HUDEP-2 (cell line): ENCODE results near the gene THRA.

Source experiments
- DNase-seq, 76 experiments: peaks; one replicate each; lab custom pipeline; 2025; ENCODE audit not compliant: unreplicated experiment in 76 of 76; lab: John Stamatoyannopoulos, UW

Gene THRA

GRCh38 chr17:40063187-40063771 is 514 bp downstream of the THRA start:
- DNase-seq, result peak in 3 of 76 experiments; percentile 12 to 45 (median 28)

DNA sequence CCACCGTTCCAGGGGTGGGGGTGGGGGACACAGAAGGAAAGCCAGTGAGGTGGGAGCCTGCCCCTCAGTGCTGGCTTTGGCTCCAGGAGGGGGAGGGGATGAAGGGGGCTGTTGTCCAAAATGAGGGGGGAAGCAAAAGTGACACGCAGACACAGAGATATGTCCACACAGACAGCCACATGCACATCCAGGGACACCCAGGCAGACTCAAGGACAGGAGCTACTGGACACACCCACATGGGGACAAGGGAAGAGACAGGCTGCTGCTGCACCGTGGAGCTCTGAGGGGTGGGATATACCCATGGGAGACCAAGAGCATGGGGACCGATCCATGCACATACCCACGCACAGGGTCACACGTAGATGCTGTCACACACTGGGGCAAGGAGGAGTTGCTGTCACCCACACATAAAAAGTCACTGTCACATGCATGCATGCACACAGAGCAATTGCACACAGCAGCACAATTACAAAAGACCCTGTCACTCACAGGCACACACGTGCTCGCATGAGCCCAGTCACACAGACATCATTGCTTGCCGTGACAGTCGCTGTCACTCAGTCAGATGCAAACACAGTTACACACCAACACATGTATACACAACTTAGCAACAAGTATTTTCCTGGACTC is 1.3 kb downstream of the THRA start:
- peak in 3 of 76 experiments; percentile 8 to 19 (median 10) for DNase-seq

DNA sequence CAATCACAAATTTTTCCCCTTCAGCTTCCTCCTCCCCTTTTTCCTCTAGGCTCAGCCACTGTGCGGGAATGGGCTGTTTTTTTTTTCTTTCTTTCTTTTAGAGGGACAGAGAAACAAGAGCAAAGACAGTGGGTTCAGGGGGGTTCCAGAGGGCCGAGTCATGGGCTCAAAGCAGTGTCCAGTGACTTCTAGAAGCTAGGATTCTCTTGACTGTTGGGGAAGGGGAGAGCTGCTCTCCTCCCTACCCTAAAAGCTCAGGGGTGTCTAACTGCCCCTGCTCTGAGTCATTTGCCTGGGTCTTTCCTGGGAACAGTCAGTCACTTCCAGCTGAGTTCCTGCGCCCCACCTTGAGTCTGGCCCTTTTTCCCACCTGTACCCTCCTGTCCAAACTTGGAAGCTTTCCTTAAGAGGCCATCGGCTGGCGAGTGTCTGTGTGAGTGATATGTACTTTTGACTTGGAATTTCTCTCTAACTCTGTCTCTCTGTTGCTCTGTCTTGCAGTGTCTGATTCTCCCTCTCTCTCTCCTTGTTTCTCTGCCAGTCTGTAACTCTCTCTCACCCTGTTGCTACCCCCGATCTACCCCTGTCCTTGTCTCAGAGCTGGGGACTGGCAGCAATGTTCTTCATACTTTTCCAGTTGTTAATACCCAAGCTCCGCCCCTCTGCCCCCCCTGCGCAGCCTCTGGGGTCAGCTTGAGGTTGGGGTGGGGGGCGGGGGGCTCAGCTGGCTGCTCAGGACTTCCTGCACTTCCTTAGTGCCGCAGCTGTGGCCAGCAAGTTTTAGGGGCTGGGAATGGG is 2.4 kb downstream of the THRA start:
- DNase-seq, result no peak

DNA sequence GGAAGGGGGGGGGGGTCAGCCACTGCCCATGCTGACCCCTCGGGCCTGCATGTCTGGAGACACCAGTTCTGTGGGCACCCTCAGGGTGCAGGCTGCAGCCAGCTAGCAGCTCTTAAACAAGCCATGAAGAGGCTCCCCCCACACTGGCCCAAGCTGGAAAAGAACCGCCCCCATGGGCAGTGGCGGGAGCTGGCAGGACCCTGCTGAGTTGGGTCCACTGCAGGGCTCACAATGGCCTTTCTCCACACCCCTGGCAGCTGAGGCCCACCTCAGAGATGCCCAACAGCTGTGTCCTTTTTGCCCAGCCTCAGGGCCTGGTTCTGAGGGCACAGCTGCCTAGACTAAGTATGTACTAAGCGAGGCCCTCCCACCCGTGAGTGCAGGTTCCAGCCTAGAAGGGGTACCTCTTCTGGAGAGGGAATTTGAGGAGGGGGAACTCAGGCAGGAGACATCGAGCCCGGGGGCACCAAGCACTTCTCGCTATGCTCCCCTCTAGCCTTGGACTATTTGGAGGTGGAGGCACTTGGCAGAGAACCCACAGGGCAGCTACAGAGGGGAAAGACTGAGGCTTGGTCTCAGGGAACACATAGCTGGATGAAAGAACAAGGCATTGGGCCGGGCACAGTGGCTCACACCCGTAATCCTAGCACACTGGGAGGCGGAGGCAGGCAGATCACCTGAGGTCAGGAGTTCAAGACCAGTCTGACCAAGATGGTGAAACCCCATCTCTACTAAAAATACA is 3.2 kb downstream of the THRA start:
- no peak for DNase-seq

DNA sequence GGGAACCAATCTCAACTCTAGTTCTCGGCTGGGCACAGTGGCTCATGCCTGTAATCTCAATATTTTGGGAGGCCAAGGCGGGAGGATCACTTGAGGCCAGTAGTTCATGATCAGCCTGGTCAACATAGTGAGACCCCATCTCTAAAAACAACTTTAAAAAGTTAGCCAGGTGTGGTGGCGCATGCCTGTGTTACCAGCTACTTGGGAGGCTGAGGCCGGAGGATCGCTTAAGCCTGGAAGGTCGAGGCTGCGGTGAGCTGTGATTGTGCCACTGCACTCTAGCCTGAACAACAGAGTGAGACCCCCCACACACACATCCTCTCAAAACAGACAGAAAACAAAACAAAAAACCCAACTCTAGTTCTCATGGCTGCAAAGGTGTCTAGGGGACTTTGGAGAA is 4.9 kb downstream of the THRA start:
- DNase-seq, result no peak

DNA sequence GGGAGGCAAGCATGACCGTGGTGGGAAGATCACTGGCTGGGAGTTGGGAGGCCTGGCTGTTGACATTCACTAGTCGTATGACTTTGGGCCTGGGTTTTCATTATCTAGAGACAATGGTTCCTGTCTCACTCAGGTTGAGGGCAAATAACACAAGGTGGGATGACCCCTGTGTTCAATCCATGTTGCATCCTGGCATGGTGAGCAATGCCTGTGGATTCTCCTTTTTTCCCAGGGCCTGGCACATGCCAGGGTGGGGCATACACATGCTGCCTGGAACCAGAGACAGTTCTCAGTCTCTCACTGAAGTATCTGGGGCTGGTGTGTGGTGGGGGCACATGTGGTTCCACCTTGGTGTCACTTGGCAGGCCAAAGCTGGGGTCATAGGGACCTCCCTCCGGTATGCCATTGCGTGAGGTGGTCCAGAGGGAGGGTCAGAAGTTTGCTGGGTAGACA is 5.4 kb downstream of the THRA start:
- DNase-seq, result no peak

DNA sequence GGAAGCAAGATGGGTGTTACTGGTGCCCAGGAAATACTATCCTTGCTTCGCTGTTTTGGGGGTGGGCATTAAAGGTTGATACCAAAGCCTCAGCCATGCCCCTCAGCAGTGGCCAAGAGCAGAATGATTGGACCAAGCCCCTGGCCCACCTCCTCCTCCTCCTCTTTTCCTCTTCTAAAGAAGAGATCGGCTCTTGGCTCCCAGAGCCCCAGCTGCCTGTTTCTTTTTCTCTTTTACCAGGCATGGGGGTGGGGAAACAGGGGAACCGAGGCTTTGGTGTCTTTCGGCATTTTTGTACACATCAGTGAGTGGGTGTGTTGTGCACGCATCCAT is 5.8 kb downstream of the THRA start:
- DNase-seq, result no peak

DNA sequence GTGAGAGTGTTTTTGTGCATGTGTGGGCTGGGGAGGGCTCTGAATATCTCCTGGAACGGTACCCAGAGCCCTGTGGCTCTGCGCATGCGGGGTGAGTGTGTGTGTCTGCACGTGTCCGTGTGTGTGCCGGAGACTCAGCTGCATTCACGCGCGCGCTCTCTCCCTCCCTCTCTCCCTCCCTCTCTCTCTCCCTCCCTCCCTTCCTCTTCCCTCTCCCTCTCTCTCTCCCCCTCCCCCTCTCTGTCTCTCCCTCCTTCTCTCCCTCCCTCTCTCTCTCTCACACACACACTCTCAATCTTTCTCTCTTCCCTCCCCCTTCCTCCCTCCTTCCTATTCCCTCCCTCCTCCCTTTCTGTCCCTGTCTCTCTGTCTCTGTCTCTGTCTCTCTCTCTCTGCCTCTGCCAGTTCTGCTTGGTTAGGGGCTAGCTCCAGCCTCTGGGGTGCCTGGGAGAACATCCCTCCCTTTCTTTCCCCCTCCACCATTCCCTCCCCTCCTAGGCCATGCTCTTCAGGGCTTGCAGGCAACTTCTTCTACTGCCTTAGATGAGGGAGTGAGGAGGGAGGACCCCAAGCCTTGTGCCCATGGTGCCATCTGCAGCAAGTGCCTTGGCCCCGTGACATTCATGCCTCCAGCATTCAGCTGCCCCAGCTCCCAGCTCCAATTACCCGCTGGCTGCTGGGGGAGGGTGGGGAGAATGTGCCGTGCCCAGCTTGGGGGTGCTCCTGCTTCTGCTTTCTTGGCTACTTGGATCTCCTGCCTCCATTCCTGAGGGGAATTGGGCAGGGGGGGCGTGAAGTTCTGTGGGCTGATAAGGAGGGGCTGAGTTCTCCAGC is 6.4 kb downstream of the THRA start:
- peak in 73 of 76 experiments; percentile 40 to 88 (median 76) for DNase-seq

- peak in 66 of 76 experiments; percentile 19 to 81 (median 51) for DNase-seq
Observed at GRCh38 chr17:40069751-40070708, 7.3 kb downstream of the THRA start.

DNA sequence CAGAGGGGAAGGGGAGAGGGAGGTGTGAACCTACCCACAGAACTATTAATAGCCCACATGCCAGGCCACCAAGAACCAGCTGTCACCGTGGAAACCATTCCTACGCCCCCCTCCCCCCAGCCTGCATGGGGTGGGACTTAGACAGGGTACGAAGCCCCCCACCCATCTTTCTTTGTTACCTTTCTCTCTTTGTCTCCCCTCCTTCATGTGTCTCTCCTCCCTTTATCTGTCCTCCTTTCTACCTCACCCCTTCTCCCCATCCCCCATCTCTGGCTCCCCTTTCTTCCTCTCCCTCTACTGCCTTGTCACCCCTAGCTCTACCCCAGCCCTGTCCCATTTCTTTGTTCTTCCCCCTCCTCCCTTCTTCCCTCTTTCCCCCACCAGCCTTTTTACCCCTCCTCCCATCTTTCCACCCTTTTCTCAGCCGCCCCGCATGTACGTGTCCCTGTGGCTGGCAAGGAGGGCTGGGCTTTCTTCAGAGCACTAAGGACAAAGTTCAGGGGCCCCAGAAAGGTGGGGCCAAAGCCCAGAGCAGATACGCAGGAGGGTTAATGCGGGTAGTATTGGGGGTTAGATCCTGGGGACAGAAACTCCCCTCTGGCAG is 8.0 kb downstream of the THRA start:
- peak in 52 of 76 experiments; percentile 16 to 82 (median 56) for DNase-seq

GRCh38 chr17:40071313-40072039 is 8.7 kb downstream of the THRA start:
- peak in 71 of 76 experiments; percentile 30 to 94 (median 70) for DNase-seq

- peak in 75 of 76 experiments; percentile 37 to 93 (median 82) for DNase-seq
Observed at GRCh38 chr17:40072040-40072734, 9.4 kb downstream of the THRA start.

DNA sequence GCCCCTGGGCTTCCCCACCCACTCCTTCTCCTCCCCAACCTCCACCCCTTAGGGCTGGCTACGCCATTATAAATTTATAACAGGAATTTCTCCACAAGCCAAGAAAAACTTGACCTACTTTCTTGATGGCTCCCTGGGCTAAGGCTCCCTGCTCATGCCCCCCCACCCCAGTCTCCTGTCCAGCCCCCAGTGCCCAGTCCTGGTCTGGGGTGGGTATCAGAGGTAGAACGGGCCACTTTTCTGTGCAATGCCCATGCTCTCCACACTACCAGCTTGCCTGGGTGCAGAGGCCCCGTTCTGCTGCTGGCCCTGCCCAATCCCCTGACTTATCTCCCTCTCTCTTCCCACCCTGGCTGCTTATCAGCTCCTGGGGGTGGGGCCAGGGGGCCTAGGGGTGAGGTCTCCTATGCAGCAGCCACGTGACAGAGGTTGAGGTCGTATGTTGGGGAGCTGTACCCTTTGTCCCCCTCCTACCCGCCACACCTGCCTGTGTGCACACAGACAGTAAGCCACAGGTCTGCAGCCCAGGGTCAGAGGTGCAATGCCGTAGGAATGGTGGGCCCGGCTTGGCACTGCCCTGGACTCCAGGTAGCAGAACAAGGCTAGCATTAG is 10.1 kb downstream of the THRA start:
- peak in 74 of 76 experiments; percentile 40 to 89 (median 78) for DNase-seq

GRCh38 chr17:40073454-40074174 is 10.8 kb downstream of the THRA start:
- DNase-seq, result peak in 1 of 76 experiments; percentile 54

DNA sequence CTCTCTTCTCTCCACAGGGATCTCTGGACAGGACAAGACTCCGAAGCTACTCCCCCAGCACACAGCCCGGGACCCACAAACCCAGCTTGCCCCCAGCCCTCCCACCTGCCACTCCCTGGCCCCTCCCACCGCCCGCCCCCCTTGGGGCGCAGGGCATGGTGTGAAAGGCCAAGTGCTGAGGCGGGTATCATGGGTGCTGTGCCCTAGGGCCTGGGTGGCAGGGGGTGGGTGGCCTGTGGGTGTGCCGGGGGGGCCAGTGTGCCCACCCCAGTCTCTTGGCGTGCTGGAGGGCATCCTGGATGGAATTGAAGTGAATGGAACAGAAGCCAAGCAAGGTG is 11.4 kb downstream of the THRA start:
- DNase-seq, result no peak

- DNase-seq, result peak in 10 of 76 experiments; percentile 45 to 76 (median 62)
Observed at GRCh38 chr17:40074871-40075200, 12.1 kb downstream of the THRA start.
